NCI-H526 (cell line): Measurements from ENCODE around the gene DHFR2.
"Not testable (repeated sequence)": the region's sequence is repeated elsewhere in the genome, so short reads cannot be mapped to it uniquely, and the experiment has no call there.

Experiments
- DNase-seq, 2 experiments: peaks; one replicate each; lab custom pipeline; 2025; lab: John Stamatoyannopoulos, UW

The DHFR2 gene

DNA sequence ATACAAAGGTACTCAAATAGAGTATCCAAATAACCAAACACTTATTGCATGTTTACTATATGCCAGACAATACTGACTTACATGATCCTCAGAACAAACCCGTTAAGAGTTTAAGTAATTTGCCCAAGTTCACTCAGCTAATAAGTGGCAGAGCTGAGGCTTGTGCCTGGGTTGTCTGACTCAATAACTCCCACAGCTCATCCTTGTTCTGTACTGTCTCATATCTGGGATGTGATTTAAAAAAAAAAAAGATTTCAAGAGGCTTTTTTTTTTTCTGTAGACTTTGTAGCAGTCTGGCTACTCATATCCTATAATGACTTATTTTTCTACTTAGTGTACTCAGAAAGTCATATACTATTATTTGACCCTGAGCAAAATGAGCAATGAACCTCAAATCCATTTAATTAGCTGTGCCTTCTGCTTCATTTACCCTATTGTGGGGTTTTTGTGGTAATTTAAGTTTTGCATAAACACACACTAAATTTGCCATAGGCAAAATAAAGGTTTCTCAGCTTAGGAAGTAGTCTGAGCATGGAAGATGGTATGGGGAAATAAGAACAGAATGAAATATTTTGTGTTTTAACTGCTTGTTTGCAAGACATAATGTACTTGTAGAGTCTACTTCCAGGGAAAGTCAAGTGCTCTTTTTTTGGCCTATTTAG is 3.2 kb upstream of the DHFR2 start:
- peak in 1 of 2 experiments; percentile 24 for DNase-seq

DNA sequence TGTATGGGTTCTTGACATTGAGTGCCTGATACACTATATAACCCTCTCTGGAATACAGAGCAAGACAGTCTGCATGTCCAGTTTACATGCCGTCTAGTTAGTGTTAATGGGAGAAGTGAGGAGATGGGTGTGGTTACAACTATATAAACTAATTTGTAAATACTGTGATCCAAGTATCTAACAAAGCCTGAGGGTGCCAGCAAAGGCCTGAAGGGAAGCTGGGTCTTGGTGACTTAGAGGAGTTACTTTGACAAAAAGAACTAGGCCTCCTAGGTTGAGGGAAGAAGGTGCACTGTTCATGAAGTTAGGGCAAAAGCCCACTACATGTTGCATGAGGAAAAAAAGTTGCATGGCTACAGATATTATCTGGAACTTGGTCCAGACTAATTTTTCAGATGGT is 2.4 kb upstream of the DHFR2 start:
- no peak for DNase-seq

DNA sequence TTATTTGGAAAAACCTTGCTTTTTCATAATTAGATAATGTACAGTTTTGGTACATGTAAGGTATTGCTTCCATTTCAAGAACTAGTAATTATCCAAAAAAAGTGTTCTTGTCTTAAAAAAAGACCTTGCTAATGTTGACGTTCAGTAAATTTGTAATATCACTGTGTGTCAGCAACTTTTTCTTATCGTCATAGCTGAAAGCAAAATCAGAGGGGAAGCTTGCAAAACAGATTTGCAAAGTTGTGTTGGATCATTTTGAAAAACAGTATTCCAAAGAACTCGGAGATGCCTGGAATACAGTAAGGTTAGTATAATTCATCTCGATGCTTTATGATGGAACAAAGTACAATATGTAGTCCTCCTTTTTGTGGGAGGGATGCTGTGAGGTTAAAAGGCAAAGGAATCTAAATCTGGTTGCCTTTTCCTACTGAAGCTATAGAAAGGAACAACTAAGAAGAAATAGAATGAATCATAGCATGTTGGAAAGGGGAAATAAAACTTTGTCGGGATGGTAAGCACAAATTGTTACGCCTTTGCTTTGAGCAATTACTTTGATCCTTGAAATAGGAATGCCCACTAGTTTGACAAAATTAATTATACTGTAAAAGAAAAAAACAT is 1.6 kb upstream of the DHFR2 start:
- DNase-seq, result no peak

DNA sequence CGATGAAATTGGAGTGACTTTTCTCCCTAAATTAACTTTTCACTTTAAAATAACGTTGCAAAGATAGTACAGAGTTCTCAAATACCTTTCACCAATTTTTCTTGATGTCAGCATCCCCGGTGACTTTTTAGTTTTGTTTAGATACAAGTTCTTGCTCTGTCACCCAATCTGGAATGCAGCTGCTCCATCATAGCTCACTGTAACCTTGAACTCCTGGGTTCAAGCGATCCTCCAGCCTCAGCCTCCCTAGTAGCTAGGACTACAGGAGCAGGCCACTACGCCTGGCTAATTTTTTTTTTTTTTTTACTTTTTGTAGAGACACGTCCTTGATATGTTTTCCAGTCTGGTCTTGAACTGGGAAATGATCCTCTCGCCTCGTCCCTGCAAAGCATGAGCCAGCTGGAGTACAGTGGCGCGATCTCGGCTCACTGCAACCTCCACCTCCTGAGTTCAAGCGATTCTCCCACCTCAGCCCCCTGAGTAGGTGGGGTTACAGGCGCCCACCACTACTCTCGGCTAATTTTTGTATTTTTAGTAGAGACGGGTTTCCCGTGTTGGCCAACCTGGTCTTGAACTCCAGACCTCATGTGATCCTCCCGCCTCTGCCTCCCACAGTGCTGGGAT is 892 bp upstream of the DHFR2 start:
- no peak for DNase-seq

DNA sequence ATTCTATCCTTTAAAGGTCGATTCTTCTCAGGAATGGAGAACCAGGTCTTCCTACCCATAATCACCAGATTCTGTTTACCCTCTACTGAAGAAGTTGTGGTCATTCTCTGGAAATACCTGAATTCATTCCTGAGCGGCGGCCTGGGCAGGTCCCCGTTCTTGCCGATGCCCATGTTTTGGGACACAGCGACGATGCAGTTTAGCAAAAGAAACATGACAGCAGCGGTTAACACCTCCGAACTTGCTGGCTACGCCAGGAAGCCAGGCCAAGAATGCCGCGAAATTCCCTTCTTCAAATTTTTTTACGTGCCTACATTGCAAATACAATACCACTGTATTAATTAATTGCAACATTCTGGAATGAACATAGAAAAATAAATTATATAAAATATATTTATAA is 1.4 kb downstream of the DHFR2 start:
- no peak for DNase-seq

DNA sequence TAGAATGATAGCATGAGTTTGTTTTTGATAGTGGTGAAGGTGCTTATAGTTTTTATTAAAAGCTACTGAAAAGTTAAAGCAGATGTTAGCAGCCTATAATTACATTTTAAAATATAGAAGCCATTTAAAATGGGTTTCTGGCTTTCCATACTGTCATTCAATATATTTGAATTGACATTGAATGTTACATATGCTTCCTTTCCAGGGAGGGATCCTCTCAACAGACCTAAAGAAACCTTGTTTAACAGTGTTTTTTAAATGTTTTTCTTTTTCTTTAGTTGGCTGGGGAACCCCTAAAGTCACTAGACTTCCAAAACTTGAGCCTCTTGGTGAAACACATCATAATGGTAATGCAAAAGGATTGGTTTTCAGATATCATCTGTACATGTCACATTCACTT is 12.2 kb downstream of the DHFR2 start:
- DNase-seq, result no peak

DNA sequence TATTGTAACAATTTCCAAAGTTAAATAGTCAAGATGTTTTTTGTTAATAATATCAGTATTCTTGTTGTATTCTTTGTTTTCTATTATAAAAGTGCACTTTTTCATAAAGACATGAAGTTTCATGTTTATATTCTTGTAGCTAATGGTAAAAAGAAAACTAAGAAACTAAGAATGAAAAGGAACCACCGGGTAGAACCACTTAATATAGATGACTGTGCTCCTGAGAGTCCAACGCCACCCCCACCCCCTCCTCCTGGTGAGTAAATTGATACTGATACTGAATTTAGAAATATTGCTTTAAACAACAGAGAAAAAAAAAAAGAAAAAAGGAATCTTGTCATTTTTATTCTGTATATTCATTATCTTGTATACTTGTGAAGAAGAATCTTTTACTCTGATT is 13.4 kb downstream of the DHFR2 start:
- no peak for DNase-seq

DNA sequence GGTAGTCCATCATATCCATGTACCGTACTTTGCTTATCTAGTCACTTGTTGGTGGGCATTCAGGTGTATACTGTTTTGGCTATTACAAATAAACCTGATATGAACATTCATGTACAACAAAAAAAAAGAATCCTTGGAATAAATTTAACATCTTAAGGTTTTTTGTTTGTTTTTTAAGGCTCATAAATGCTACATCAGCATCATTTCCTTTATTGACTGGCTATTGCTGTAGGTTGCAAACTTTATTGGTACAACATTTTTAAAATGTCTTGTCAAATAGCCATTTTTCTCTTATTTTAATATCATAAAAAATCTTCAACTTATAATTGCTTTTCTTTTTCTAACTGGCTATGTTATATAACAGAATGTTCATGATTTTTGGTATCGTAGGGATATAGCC is 16.2 kb downstream of the DHFR2 start:
- no peak for DNase-seq

DNA sequence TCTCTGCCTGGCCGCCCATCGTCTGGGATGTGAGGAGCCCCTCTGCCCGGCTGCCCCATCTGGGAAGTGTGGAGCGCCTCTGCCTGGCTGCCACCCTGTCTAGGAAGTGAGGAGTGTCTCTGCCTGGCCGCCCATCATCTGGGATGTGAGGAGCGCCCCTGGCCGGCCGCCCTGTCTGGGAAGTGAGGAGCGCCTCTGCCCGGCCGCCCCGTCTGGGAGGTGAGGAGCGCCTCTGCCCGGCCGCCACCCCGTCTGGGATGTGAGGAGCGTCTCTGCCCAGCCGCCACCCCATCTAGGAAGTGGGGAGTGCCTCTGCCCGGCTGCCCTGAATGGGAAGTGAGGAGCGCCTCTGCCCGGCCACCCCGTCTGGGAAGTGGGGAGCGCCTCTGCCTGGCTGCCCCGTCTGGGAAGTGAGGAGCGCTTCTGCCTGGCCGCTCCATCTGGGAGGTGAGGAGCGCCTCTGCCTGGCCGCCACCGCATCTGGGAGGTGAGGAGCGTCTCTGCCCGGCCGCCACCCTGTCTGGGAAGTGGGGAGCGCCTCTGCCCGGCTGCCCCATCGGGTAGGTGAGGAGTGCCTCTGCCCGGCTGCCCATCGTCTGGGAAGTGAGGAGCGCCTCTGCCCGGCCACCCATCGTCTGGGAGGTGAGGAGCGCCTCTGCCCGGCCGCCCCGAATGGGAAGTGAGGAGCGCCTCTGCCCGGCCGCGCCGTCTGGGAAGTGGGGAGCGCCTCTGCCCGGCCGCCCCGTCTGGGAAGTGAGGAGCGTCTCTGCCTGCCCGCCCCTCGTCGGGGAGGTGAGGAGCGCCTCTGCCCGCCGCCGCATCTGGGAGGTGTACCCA is 18.4 kb downstream of the DHFR2 start:
- DNase-seq, result not testable (repeated sequence)

DNA sequence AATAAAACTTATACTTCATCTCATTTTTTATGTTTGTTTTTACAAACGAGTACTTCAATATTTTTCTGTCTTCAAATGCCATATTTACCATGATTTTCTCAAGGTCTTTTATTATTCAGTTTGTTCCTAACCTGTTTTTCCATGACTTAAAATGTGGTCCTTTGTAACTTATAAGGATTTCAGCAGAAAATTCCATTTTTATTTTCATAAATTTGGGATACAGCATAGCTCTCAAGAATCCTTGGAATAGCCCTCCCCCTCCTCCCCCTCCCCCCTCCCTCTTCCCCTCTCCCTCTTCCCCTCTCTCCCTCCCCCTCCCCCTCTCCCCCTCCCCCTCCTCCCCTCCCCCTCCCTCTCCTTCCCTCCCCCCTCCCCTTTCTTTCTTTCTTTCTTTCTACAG is 19.4 kb downstream of the DHFR2 start:
- no peak for DNase-seq

DNA sequence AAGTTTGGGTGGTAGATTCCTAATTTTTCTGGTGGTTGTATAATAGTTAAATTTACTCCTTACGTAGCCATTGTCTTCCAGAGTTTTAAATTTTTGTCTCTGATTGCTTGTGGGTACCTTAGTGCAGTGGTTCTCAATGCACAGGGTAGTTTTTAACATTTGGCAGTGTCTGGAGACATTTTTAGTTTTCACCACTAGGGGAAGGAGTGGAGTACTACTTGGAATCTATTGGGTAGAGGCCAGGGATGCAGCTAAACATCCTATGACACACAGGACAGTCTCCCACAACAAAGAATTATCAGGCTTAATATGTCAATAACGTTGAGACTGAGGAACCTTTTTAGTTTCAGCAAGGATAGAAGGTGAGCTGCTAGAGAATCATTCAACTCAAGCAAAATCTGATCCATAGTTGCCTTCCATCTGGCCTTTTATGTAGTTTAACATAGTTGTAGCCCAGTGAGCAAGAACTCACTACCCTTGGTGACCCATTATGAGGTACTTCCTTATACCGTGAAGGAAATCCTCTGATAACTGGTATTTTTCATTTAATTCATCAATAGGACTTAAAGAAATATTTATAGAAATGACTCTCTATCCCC is 25.7 kb downstream of the DHFR2 start:
- DNase-seq, result peak in 1 of 2 experiments; percentile 28

DNA sequence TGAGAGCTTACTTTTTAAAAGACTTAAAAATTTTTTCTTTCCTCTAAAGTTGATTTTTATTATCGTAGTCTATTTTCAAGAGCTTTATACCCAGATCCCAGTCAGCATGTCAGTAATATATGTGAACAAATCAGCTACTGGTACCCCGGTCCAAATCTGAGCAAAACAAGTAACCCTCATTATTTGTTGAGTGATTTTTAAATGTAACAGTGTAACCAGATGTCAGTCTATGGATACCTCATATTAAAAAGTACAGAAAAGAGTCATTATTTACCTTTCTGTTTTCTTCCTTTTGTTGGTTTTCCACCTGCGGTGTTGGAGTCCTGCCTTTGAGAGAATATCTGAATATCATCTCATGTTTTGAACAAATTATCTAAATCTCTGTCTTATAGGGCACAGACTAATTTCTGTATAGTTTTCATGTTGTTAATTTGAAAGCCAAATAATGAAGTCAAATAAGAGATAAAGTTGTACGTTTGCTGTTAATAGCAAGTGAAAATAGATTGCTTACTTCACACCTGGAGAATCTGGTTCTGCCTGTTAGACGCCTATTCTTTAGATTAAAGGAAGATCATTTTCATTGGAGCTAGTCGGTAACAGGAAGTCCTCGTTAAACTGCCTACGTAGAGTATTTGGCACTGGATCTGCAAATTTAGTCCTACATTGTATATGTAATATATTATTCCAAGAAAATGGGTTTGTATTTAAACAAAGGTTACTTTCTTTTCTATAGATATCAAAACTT is 34.5 kb downstream of the DHFR2 start, which contains the start of gene STX19:
Gene STX19 (minus strand): TSS at position 505 of the 745 bp plus-strand sequence. CDS start 13,328 bp downstream, outside the sequence.
- no peak for DNase-seq

DNA sequence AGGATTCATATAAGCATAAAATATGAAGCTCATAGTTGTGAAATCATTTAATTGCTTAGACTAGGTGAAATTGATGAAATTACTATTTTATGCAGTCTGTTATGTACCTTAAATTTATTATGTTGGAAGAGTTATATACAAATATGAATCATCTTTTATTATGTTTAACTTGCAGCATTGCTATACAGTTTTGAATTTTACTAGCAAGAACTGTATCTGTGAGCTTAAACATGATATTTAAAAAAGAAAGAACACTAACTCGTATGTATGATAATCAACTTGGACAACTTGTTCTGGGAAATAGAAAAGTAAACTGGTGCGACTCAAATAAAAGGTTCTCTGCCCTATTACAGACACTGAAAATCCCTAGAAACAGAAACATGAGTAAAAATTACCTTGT is 36.1 kb downstream of the DHFR2 start:
- no peak for DNase-seq

DNA sequence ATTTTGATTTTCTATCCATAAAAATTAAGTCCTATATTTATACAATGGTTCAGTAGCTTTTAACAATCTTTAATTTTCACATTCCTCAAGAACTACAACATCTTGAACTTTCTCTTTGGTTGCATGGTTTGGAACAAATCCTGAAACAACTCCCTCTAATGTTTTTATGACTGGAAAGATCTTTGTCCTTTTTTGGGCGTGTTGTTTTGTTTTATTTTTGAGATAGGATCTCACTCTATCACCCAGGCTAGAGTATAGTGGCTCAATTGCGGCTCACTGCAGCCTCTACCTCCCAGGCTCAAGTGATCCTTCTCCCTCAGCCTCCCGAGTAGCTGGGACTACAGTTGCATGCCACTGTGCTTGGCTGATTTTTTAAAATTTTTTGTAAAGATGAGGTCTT is 38.3 kb downstream of the DHFR2 start:
- no peak for DNase-seq

DNA sequence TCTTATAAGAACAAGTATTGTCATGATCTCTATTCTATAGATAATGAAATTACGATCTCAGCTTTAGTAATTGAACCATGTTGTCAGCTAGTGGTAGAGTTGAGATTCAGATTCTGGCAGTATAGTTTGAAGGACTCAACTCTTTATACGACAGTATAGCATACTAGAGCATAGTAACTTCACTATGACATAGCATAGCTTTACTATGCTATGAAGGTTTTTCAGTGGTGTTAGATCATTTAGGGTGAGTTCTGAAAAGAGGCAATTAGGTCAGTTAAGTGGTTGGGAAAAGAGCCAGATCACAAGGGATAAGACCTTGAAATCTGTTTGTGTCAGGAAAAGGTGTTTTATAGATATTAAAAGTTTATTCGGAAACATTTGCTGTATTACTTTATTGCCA is 42.4 kb downstream of the DHFR2 start:
- DNase-seq, result no peak

DNA sequence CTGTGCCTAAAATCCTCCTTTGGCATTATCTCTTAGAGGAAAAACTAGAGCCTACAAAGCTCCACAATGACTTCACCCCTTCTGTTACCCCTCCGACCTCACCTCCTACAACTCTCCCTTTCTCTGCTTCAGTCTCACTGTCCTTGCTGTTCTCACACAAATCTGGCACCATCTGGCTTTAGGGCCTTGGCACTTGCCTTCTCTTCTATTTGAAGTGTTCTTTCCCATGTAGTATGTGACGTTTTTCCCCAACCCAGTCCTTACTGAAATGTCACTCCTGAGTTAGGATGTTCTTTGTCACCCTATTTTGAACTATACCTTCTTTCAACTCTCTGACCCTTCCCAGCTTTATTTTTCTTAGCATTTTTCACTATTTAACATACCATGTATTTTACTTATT is 43.1 kb downstream of the DHFR2 start:
- DNase-seq, result no peak

DNA sequence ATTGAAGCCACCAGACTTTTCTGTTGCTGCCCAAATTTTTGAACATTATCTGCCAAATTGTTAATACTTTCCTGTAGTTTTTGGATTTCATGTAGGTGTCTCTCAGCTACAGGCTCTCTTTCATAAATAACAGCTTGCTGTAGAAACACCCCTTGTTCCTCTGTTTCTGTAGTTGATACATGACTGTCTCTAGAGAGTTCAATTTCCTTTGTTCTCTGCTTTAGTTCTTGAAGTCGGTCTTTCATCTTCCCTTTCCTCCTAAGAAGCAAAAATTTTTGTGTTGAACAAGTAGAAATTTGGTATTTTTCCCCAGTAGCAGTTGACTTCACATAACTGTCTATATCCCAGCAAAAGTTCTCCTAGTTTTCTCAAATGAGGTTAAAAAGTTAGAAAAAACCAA is 47.7 kb downstream of the DHFR2 start:
- DNase-seq, result no peak

DNA sequence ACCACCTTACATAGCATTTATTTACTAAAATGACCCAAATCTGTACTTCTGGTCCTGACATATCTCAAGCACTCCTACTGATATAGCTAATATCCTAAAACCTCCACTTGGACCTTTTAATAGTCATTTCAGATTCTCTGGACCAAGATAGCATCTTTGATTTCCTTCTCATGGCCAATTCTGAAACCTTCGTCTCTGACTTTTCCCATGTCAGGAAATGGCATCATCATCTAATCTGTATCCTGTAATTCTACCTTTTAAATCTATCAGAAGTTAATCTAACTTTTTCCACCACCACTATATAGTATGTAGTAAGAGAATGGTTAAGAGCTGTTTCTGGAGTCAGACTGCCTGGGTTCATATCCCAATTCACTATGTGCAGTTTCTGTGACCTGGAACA is 50.5 kb downstream of the DHFR2 start:
- no peak for DNase-seq

DNA sequence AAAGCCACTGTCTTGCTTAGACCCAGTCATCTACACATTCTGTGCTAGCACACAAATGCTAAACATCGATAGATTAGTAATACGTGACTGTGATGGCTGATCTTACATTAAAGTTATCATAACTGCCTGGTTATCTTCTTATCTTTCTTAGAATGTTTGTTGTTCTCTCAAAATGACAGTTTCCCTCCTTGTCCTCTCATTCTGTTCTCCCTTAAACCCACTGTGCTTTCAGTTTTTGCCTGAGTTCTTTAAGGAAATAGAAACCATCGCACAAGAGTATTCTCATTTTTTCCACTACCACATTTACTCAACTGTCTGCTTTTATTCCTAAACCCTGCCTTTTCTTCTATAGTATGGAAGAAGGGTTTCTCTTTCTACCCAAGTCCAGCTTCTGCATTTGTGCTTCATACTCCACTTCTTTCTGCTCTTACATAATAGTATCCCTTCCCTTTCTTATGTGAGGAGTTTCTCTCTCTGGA is 51.4 kb downstream of the DHFR2 start:
- DNase-seq, result no peak

DNA sequence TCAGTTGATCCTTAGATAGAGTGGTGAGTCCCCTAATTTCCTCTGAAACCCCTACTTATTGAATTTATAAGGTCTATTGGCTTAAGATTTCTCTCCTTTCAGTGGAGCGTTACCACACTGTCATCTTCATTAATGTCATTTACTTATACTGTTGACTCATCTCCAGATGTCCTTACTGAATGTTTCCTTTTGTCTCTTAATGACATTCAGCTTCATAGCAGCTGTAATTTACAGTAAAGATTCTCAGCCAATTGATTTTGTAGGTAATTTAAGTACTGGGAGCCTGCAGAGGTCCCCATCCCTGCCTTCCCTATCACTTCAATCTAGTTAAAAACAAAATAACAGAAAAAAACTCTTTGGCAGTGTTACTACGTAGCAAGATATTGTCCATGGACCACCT is 53.1 kb downstream of the DHFR2 start:
- DNase-seq, result no peak

DNA sequence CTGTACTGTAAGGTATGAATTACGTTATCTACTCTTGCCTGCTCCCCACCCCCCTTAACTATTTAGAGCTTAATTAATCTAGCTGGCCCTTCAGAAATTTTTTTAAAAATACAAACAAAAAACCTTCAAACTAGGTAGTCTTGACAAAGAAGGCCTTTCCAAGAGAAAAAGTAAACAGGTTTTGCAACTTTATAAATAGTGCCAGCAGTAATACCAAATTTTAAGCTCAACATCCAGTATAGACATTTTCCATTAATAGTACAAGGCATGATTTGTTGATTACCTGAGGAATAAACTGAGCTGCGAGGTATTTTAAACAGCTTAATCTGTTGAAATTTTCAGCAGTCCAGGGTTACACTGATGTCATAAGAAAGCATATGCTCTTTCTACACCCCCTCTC is 54.5 kb downstream of the DHFR2 start:
- DNase-seq, result no peak
